Transverse colon (tissue), 4 donors: Measurements from ENCODE around the gene MMEL1. TPM values are rescaled to one million over a fixed set of nuclear protein-coding genes. Genes with fewer than 3 reads are reported as not detected.

Source experiments
- DNase-seq: peaks from one replicate; pipeline ENCODE4 v3.0.0-alpha.2; 2019
- H3K27ac ChIP-seq, 4 donors: fragments of 200-600 bp; sonication (generic); 2 replicates each; pipeline ENCODE4 v1.5.1; 2016 to 2018; ENCODE audit warnings: inconsistent platforms in 4 of 4
- H3K27me3 ChIP-seq: fragments of 200-600 bp; sonication (generic); 2 replicates; pipeline ENCODE4 v1.5.1; 2017; ENCODE audit warnings: inconsistent platforms
- H3K36me3 ChIP-seq, 4 donors: fragments of 200-600 bp; sonication (generic); 2 replicates each; pipeline ENCODE4 v1.5.1; 2017 to 2019; ENCODE audit warnings: inconsistent platforms in 4 of 4
- H3K4me1 ChIP-seq, 4 donors: fragments of 200-600 bp; sonication (generic); 2 replicates each; pipeline ENCODE4 v1.5.1; 2017 to 2020; ENCODE audit warnings: inconsistent platforms in 4 of 4
- H3K4me3 ChIP-seq, 4 donors: fragments of 200-600 bp; sonication (generic); 1 replicate in 1 of 4; 2 replicates in 3 of 4; pipeline versions ENCODE4 v1.5.1 to v1.6.1; 2017 to 2019; ENCODE audit warnings: inconsistent platforms in 4 of 4
- H3K9me3 ChIP-seq, 2 donors: fragments of 200-600 bp; sonication (generic); 2 replicates each; pipeline ENCODE4 v1.5.1; 2017 to 2019; ENCODE audit warnings: inconsistent platforms in 2 of 2
- EP300 ChIP-seq: sonication (generic); formaldehyde crosslinking; IDR thresholded peaks from one replicate; pipeline ENCODE4 v1.6.1; 2017; ENCODE audit warnings: antibody characterized with exemption, low read depth
- POLR2A ChIP-seq: fragments of 450-650 bp; IDR thresholded peaks from one replicate; pipeline ENCODE4 v1.6.1; 2016; ENCODE audit warnings: antibody characterized with exemption, mild to moderate bottlenecking, moderate library complexity
- POLR2AphosphoS5 ChIP-seq, 3 donors: sonication (generic); formaldehyde crosslinking; IDR thresholded peaks; one replicate each; pipeline ENCODE4 v1.6.1; 2016; ENCODE audit warnings: antibody characterized with exemption in 3 of 3
- WGBS, 2 donors: methylation state at CpG; one replicate each; pipeline ENCODE4 v1.1.5; 2018; ENCODE audit warnings: low coverage in 1 of 2; 5-methylcytosine and 5-hydroxymethylcytosine counted together
- in situ Hi-C, 4 donors: fragments of 200-750 bp; cut with MboI; loops; one replicate each; pipeline versions ENCODE4 v1.15.0 to v1.15.1; 2017; ENCODE audit warnings: low sequenced_read_pairs in 3 of 4, low pct_ligation_motif_present in 1 of 4, low pct_unique_long_range_greater_than_20kb in 1 of 4
- intact Hi-C: fragments of 100-400 bp; cut with DNase I; formaldehyde crosslinking; loops from one replicate; pipeline ENCODE4 v1.15.1; 2023; ENCODE audit warnings: low total_unique reads
- total RNA-seq, 4 donors: library from RNA; depleted of rRNA; stranded (reverse); fragments of >200 nt; gene quantifications; one replicate each; pipeline ENCODE4 v1.1.0, GENCODE V29; 2016
- TF ChIP-seq, protein P1 (sequence below), 5 experiments: fragments of 200-600 bp in 3 of 5; fragments of 450-650 bp in 2 of 5; sonication (generic) in 3 of 5; IDR thresholded peaks; 1 replicate in 2 of 5; 2 replicates in 3 of 5; pipeline ENCODE4 v1.5.1; 2016 to 2017; ENCODE audit warnings: antibody characterized with exemption in 5 of 5, inconsistent platforms in 3 of 5, mild to moderate bottlenecking in 2 of 5, moderate library complexity in 1 of 5

The MMEL1 gene
- total RNA-seq, 4 donors from 2014 or later = 10.5 to 16.7 (median 12.4) TPM; not detected in 1

DNA sequence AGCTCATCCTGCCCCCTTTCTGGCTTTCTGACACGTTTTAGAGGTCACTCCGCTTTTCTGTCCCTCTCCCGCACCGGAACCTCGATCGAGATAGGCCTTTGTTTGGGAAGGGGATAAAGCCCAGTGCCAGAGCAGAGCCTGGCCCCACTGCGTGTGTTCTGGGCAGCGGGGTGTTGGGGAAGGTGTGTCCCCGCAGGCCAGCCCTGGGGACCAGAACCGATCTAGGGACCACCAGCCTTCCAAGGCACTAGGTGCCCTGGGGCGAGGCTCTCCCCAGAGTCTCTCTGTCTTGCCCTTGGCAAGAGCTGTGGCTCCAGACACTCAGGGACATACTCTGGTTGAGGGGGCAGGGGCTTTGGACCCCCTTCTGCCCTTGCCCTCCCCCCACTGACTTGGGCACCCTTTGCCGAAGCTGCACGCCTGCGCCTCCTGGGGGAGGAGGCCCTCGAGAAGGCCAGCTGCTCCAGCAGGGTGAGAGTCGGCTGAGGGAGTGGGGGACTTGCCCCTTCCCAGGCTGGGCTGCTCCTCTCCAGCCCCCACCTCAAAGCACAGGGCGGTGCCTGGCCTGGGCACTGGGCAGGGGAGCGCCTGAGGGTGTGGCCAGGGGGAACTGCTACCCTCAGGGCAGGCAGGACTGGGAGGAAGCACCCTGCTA is 29.8 kb downstream of the MMEL1 start:
- Histone ChIP-seq H3K27ac (no peak overlapping the region), H3K4me1 (no peaks in the 10 kb centered on the region), H3K9me3 (no peaks in the 10 kb centered on the region), H3K27me3 (peaks cover 8% of the 10 kb centered on the region), H3K36me3 (no peaks in the 10 kb centered on the region), H3K4me3 (no peak overlapping the region)
- TF ChIP-seq, protein P1, sequence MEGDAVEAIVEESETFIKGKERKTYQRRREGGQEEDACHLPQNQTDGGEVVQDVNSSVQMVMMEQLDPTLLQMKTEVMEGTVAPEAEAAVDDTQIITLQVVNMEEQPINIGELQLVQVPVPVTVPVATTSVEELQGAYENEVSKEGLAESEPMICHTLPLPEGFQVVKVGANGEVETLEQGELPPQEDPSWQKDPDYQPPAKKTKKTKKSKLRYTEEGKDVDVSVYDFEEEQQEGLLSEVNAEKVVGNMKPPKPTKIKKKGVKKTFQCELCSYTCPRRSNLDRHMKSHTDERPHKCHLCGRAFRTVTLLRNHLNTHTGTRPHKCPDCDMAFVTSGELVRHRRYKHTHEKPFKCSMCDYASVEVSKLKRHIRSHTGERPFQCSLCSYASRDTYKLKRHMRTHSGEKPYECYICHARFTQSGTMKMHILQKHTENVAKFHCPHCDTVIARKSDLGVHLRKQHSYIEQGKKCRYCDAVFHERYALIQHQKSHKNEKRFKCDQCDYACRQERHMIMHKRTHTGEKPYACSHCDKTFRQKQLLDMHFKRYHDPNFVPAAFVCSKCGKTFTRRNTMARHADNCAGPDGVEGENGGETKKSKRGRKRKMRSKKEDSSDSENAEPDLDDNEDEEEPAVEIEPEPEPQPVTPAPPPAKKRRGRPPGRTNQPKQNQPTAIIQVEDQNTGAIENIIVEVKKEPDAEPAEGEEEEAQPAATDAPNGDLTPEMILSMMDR (IDR thresholded peaks at IDR 0.05) = no peak
- TF ChIP-seq EP300 (no peak), POLR2A (no peak), POLR2AphosphoS5 (IDR thresholded peaks at IDR 0.05) (no peak)
- intact Hi-C loops (no loop called here), in situ Hi-C loops (no loop called here)
- DNase-seq = no peak
- WGBS, 2 donors = 77% methylated on average over 18 of the region's 18 CpGs; no CpG with 5 or more reads in 1 of the 2 donors

DNA sequence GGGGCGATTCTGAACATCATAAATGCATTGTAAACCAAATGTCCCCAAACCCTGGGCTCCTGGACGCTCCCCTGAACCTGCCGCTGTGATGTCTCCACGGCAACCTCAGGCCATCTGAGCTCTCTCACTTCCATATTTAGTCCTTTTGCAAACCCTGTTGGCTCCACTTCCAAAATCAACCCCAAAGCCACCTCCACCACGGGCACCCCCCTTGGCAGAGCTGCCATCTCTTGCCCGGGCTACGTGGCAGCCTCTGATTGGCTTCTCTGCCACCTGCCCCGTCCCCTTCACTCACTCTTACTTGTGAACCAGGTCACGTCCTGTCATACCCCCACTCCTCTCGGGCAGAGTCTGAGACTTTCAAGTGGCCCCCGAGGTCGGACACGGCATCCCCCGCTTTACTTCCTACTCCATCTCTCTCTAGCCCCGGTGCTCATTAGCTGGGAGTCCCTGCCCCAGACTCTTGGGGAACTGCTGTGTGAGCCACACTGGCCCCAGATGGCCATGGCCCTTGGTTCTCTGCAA is 30.4 kb downstream of the MMEL1 start:
- H3K4me1 ChIP-seq = no peaks in the 10 kb centered on the region
- intact Hi-C loops (no loop called here), in situ Hi-C loops (no loop called here)
- TF ChIP-seq, protein P1 (IDR thresholded peaks at IDR 0.05) = no peak
- TF ChIP-seq EP300 (no peak), POLR2AphosphoS5 (IDR thresholded peaks at IDR 0.05) (no peak), POLR2A (no peak)
- no peaks in the 10 kb centered on the region for H3K9me3 ChIP-seq
- peaks cover 8% of the 10 kb centered on the region for H3K27me3 ChIP-seq
- H3K27ac ChIP-seq = no peak overlapping the region
- no peak for DNase-seq
- H3K36me3 ChIP-seq = no peaks in the 10 kb centered on the region
- 73 to 80% methylated on average over 3 to 15 of the region's 15 CpGs for WGBS, 2 donors
- H3K4me3 ChIP-seq = no peak overlapping the region

DNA sequence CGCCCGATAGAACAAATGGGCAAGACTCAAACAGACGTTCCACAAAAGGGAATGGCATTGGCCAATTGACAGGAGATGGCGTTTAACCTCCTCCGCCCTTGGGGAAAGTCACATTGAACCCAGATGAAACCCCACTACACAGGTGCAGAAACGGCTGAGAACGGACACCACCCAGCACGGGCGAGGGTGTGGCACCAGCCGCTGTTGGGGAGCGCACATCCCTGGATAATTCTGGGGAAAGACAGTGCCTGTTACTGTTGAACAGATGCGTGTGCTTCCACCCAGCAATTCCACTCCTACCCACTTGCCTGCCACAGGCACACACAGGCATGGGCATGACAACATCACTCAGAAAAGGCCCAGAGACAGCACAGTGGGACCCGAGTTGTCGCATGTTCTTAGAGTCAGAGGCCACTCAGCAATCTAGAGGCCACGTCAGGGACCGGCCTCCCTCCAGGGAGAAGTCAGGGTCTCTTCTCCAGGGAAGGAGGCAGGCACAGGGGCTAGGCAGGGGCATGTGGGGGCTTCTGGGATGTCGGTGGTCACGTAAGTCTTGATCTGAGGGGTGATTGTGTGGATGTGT is 31.0 kb downstream of the MMEL1 start:
- no peaks in the 10 kb centered on the region for H3K36me3 ChIP-seq
- no peak overlapping the region for H3K27ac ChIP-seq
- intact Hi-C loops = no loop called here
- no peaks in the 10 kb centered on the region for H3K9me3 ChIP-seq
- H3K4me1 ChIP-seq = no peaks in the 10 kb centered on the region
- DNase-seq = no peak
- in situ Hi-C loops = no loop called here
- H3K4me3 ChIP-seq = no peak overlapping the region
- 87% methylated on average over 18 of the region's 18 CpGs; no CpG with 5 or more reads in 1 of the 2 donors for WGBS, 2 donors
- TF ChIP-seq POLR2A = no peak
- TF ChIP-seq, protein P1 (IDR thresholded peaks at IDR 0.05) = no peak
- no peak for TF ChIP-seq POLR2AphosphoS5 (IDR thresholded peaks at IDR 0.05)
- H3K27me3 ChIP-seq = peaks cover 8% of the 10 kb centered on the region

DNA sequence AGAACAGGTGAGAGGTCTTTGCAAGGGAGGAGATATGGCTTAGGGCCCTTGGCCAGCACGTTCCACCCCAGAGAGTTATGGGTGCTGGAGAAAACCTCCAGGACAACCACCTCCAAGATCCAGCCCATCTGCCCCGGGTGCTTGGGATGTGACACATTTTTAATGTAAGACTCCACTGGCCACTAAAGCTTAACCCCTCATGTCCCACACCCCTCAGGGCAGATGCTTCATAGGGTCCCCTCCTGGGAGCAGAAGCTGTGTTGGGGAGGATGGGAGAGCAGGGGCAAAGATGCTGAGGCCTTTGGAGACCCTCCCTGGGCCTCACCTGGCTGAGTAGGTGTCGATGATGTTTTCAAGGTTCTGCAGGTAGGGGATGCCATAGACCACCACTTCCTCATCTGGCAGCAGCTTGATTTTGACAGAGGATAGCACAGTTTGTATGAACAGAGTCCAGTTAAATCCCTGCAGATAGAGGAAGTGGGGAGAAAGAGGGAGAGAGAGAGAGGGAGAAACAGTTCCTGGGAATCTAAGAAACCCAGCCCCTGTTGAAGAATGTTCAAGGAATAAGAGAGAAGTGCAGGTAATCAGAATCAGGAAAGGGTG is 34.4 kb downstream of the MMEL1 start:
- WGBS, 2 donors = 67% methylated on average over 3 of the region's 3 CpGs; no CpG with 5 or more reads in 1 of the 2 donors
- intact Hi-C loops (no loop called here), in situ Hi-C loops (no loop called here)
- Histone ChIP-seq H3K27me3 (peaks cover 3% of the 10 kb centered on the region), H3K9me3 (no peaks in the 10 kb centered on the region), H3K4me3 (no peak overlapping the region), H3K36me3 (no peaks in the 10 kb centered on the region), H3K27ac (no peak overlapping the region), H3K4me1 (peaks cover 0 to 10% (median 7%) of the 10 kb centered on the region in 4 donors)
- no peak for DNase-seq
- no peak for TF ChIP-seq EP300
- TF ChIP-seq POLR2A = no peak
